Hair follicle dermal papilla cell (primary cell): ENCODE data around the gene ZSCAN23. TPM values are rescaled to one million over a fixed set of nuclear protein-coding genes. Genes with fewer than 3 reads are reported as not detected.

Source experiments
- small RNA-seq: library from RNA; depleted of rRNA; stranded (forward); fragments of <200 nt; gene quantifications from one replicate; pipeline ENCODE3, GENCODE V24; 2012
- total RNA-seq: library from RNA; depleted of rRNA; stranded (reverse); fragments of >200 nt; gene quantifications from 2 replicates; pipeline ENCODE4 v1.2.3, GENCODE V29; 2012

The ZSCAN23 gene
- 4.0 and 4.5 TPM in 2 replicates for total RNA-seq

GRCh38 chr6:28443112-28443773, at the start of gene ZSCAN23:
Gene ZSCAN23 (minus strand): TSS chr6:28443491. CDS start chr6:28436266, 7,225 bp downstream.

GRCh38 chr6:28399350-28400121, 43.8 kb downstream of the ZSCAN23 start, which contains the start of gene ZSCAN12:
Gene ZSCAN12 (minus strand): TSS chr6:28399747. CDS start chr6:28398405, 1,342 bp downstream.

Small RNA genes within 50 kb of the gene (small RNA-seq; reads per million reads assigned to genes)
- not detected for gene RNU2-45P

Other genes starting within 250 kb of the ZSCAN23 start
- gene ZSCAN9, start 218.2 kb downstream of the ZSCAN23 start, total RNA-seq: 9.6 and 14.6 TPM in 2 replicates
- gene ZKSCAN4, start 191.2 kb downstream of the ZSCAN23 start, total RNA-seq: 4.5 and 6.0 TPM in 2 replicates
- gene NKAPL, start 184.2 kb downstream of the ZSCAN23 start, total RNA-seq: 0.65 and 0.73 TPM in 2 replicates
- gene ZSCAN26, start 176.3 kb downstream of the ZSCAN23 start, total RNA-seq: 20.3 and 24.7 TPM in 2 replicates
- 5.3 and 7.0 TPM in 2 replicates for gene PGBD1, start 161.9 kb downstream of the ZSCAN23 start, total RNA-seq
- gene ZSCAN31, start 107.3 kb downstream of the ZSCAN23 start, total RNA-seq: 1.3 and 2.3 TPM in 2 replicates
- gene ZKSCAN3, start 93.5 kb downstream of the ZSCAN23 start, total RNA-seq: 2.6 and 3.1 TPM in 2 replicates
- gene ZSCAN12, start 43.7 kb downstream of the ZSCAN23 start, total RNA-seq: 6.7 and 7.2 TPM in 2 replicates
- gene GPX6, start 72.3 kb upstream of the ZSCAN23 start, total RNA-seq: not detected in 2 replicates
- not detected in 2 replicates for gene GPX5, start 82.4 kb upstream of the ZSCAN23 start, total RNA-seq